ENCODE measurements around the gene FIZ1.
A peak's percentile ranks its signal among the peaks of the same experiment; 100 is the strongest.

FIZ1 gene

GRCh38 chr19:55611983-55612645 is 12.8 kb upstream of the FIZ1 start:
- no peak overlapping the region for H3K4me3 ChIP-seq (ENCODE audit: low read depth, low read length)
- no peak overlapping the region for H3K27ac ChIP-seq (ENCODE audit: low read depth, low read length)
- H2AFZ ChIP-seq (ENCODE audit: low read length, unreplicated experiment) = no peak overlapping the region
- H3K79me2 ChIP-seq (ENCODE audit: control insufficient read depth, insufficient read depth, low read length, unreplicated experiment) = peaks cover 20% of the 10 kb centered on the region
- H3K4me1 ChIP-seq (ENCODE audit: control insufficient read depth, insufficient read depth, low read length, unreplicated experiment) = no peaks in the 10 kb centered on the region
- H3K36me3 ChIP-seq (ENCODE audit: insufficient read depth, low read length) = peaks cover 10% of the 10 kb centered on the region; the same call in 1 of the 2 replicates
- H3K27me3 ChIP-seq (ENCODE audit: insufficient read depth, low read length) = no peaks in the 10 kb centered on the region

GRCh38 chr19:55611300-55611982 is 12.1 kb upstream of the FIZ1 start:
- H3K4me3 ChIP-seq (ENCODE audit: low read depth, low read length) = no peak overlapping the region
- H2AFZ ChIP-seq (ENCODE audit: low read length, unreplicated experiment) = no peak overlapping the region
- peaks cover 26% of the 10 kb centered on the region for H3K79me2 ChIP-seq (ENCODE audit: control insufficient read depth, insufficient read depth, low read length, unreplicated experiment)
- peaks cover 10% of the 10 kb centered on the region; the same call in 1 of the 2 replicates for H3K36me3 ChIP-seq (ENCODE audit: insufficient read depth, low read length)
- no peak overlapping the region for H3K27ac ChIP-seq (ENCODE audit: low read depth, low read length)
- peaks cover 6% of the 10 kb centered on the region for H3K4me1 ChIP-seq (ENCODE audit: control insufficient read depth, insufficient read depth, low read length, unreplicated experiment)
- no peaks in the 10 kb centered on the region for H3K27me3 ChIP-seq (ENCODE audit: insufficient read depth, low read length)

- no peak overlapping the region for H3K4me3 ChIP-seq (ENCODE audit: low read depth, low read length)
- H2AFZ ChIP-seq (ENCODE audit: low read length, unreplicated experiment) = no peak overlapping the region
- H3K4me1 ChIP-seq (ENCODE audit: control insufficient read depth, insufficient read depth, low read length, unreplicated experiment) = peaks cover 7% of the 10 kb centered on the region
- H3K79me2 ChIP-seq (ENCODE audit: control insufficient read depth, insufficient read depth, low read length, unreplicated experiment) = peaks cover 27% of the 10 kb centered on the region
- H3K27me3 ChIP-seq (ENCODE audit: insufficient read depth, low read length) = no peaks in the 10 kb centered on the region
- no peak overlapping the region for H3K27ac ChIP-seq (ENCODE audit: low read depth, low read length)
- peaks cover 10% of the 10 kb centered on the region; the same call in 1 of the 2 replicates for H3K36me3 ChIP-seq (ENCODE audit: insufficient read depth, low read length)
Observed at GRCh38 chr19:55609326-55609725, 10.0 kb upstream of the FIZ1 start.

GRCh38 chr19:55606817-55607216 is 7.5 kb upstream of the FIZ1 start:
- H3K4me1 ChIP-seq (ENCODE audit: control insufficient read depth, insufficient read depth, low read length, unreplicated experiment) = peaks cover 7% of the 10 kb centered on the region
- H3K27me3 ChIP-seq (ENCODE audit: insufficient read depth, low read length) = no peaks in the 10 kb centered on the region
- peaks cover 25% of the 10 kb centered on the region for H3K79me2 ChIP-seq (ENCODE audit: control insufficient read depth, insufficient read depth, low read length, unreplicated experiment)
- no peak overlapping the region for H3K27ac ChIP-seq (ENCODE audit: low read depth, low read length)
- peaks cover 10% of the 10 kb centered on the region; the same call in 1 of the 2 replicates for H3K36me3 ChIP-seq (ENCODE audit: insufficient read depth, low read length)
- peak overlapping the region; percentile 92 for H3K4me3 ChIP-seq (ENCODE audit: low read depth, low read length)
- H2AFZ ChIP-seq (ENCODE audit: low read length, unreplicated experiment) = no peak overlapping the region

- Histone ChIP-seq H2AFZ (ENCODE audit: low read length, unreplicated experiment) (no peak overlapping the region), H3K4me3 (ENCODE audit: low read depth, low read length) (peak overlapping the region; percentile 92), H3K4me1 (ENCODE audit: control insufficient read depth, insufficient read depth, low read length, unreplicated experiment) (peaks cover 7% of the 10 kb centered on the region), H3K27ac (ENCODE audit: low read depth, low read length) (no peak overlapping the region), H3K36me3 (ENCODE audit: insufficient read depth, low read length) (peaks cover 10% of the 10 kb centered on the region; the same call in 1 of the 2 replicates), H3K79me2 (ENCODE audit: control insufficient read depth, insufficient read depth, low read length, unreplicated experiment) (peaks cover 25% of the 10 kb centered on the region), H3K27me3 (ENCODE audit: insufficient read depth, low read length) (no peaks in the 10 kb centered on the region)
Observed at GRCh38 chr19:55606471-55606787, 7.1 kb upstream of the FIZ1 start.

GRCh38 chr19:55605637-55606470 is 6.5 kb upstream of the FIZ1 start, which contains the start of gene ZNF865:
Gene ZNF865, plus strand, starts transcription at chr19:55605647. Its CDS starts 7,972 bp downstream, at chr19:55613619.
- H3K79me2 ChIP-seq (ENCODE audit: control insufficient read depth, insufficient read depth, low read length, unreplicated experiment) = peaks cover 22% of the 10 kb centered on the region
- no peaks in the 10 kb centered on the region for H3K27me3 ChIP-seq (ENCODE audit: insufficient read depth, low read length)
- H3K4me1 ChIP-seq (ENCODE audit: control insufficient read depth, insufficient read depth, low read length, unreplicated experiment) = peaks cover 7% of the 10 kb centered on the region
- H3K36me3 ChIP-seq (ENCODE audit: insufficient read depth, low read length) = peaks cover 10% of the 10 kb centered on the region; the same call in 1 of the 2 replicates
- peak within 1 kb of the TSS; percentile 92 for H3K4me3 ChIP-seq (ENCODE audit: low read depth, low read length)
- no peak within 1 kb of the TSS for H2AFZ ChIP-seq (ENCODE audit: low read length, unreplicated experiment)
- peak within 1 kb of the TSS; percentile 78 for H3K27ac ChIP-seq (ENCODE audit: low read depth, low read length)

GRCh38 chr19:55605207-55605636 is 5.9 kb upstream of the FIZ1 start:
- peak overlapping the region; percentile 92 for H3K4me3 ChIP-seq (ENCODE audit: low read depth, low read length)
- H3K79me2 ChIP-seq (ENCODE audit: control insufficient read depth, insufficient read depth, low read length, unreplicated experiment) = peaks cover 22% of the 10 kb centered on the region
- peaks cover 10% of the 10 kb centered on the region; the same call in 1 of the 2 replicates for H3K36me3 ChIP-seq (ENCODE audit: insufficient read depth, low read length)
- no peaks in the 10 kb centered on the region for H3K27me3 ChIP-seq (ENCODE audit: insufficient read depth, low read length)
- peaks cover 7% of the 10 kb centered on the region for H3K4me1 ChIP-seq (ENCODE audit: control insufficient read depth, insufficient read depth, low read length, unreplicated experiment)
- peak overlapping the region; percentile 78 for H3K27ac ChIP-seq (ENCODE audit: low read depth, low read length)
- no peak overlapping the region for H2AFZ ChIP-seq (ENCODE audit: low read length, unreplicated experiment)

- Histone ChIP-seq H3K27ac (ENCODE audit: low read depth, low read length) (no peak overlapping the region), H3K79me2 (ENCODE audit: control insufficient read depth, insufficient read depth, low read length, unreplicated experiment) (peaks cover 19% of the 10 kb centered on the region), H3K4me3 (ENCODE audit: low read depth, low read length) (no peak overlapping the region), H3K27me3 (ENCODE audit: insufficient read depth, low read length) (no peaks in the 10 kb centered on the region), H3K36me3 (ENCODE audit: insufficient read depth, low read length) (no peaks in the 10 kb centered on the region), H3K4me1 (ENCODE audit: control insufficient read depth, insufficient read depth, low read length, unreplicated experiment) (peaks cover 7% of the 10 kb centered on the region), H2AFZ (ENCODE audit: low read length, unreplicated experiment) (no peak overlapping the region)
Observed at GRCh38 chr19:55603581-55604292, 4.4 kb upstream of the FIZ1 start.

GRCh38 chr19:55603115-55603514 is 3.8 kb upstream of the FIZ1 start:
- Histone ChIP-seq H3K4me1 (ENCODE audit: control insufficient read depth, insufficient read depth, low read length, unreplicated experiment) (peaks cover 7% of the 10 kb centered on the region), H2AFZ (ENCODE audit: low read length, unreplicated experiment) (no peak overlapping the region), H3K27ac (ENCODE audit: low read depth, low read length) (no peak overlapping the region), H3K79me2 (ENCODE audit: control insufficient read depth, insufficient read depth, low read length, unreplicated experiment) (peaks cover 19% of the 10 kb centered on the region), H3K36me3 (ENCODE audit: insufficient read depth, low read length) (no peaks in the 10 kb centered on the region), H3K4me3 (ENCODE audit: low read depth, low read length) (no peak overlapping the region), H3K27me3 (ENCODE audit: insufficient read depth, low read length) (no peaks in the 10 kb centered on the region)

Measured in ACC112 (cell line).